H1 (cell line): ENCODE data around the gene SLC25A11. TPM values are rescaled to one million over a fixed set of nuclear protein-coding genes. Genes with fewer than 3 reads are reported as not detected.
"Not testable (repeated sequence)": the region's sequence is repeated elsewhere in the genome, so short reads cannot be mapped to it uniquely, and the experiment has no call there.

Source experiments
- CTCF ChIA-PET: fragments of 300-600 bp; sonication (Branson Sonifier 250); formaldehyde crosslinking; loops from one replicate; lab custom pipeline; 2021; ENCODE audit not compliant: partially characterized antibody; lab: Charles Lee
- POLR2A ChIA-PET: fragments of 300-600 bp; sonication (Branson Sonifier 250); formaldehyde crosslinking; loops from one replicate; lab custom pipeline; 2021; ENCODE audit warnings: inconsistent platforms; ENCODE audit not compliant: partially characterized antibody; lab: Charles Lee
- DNase-seq, 2 experiments: peaks; one replicate each; pipeline versions ENCODE4 v3.0.0 to v3.0.0-alpha.2; 2010 to 2022; ENCODE audit warnings: low spot score in 2 of 2, low read depth in 1 of 2, mixed read lengths in 1 of 2
- FAIRE-seq: peaks from 2 replicates; lab custom pipeline; 2011; peaks lifted over from hg19 to GRCh38; lab: Jason Lieb, UNC
- H2AFZ ChIP-seq: 2 replicates; pipeline ENCODE4 v1.8.1; 2012; ENCODE audit warnings: low read length, inconsistent platforms
- H2AK5ac ChIP-seq: 2 replicates; pipeline ENCODE4 v1.6.1; 2013; ENCODE audit warnings: low read depth, low read length
- H2BK120ac ChIP-seq: replicated peaks from 2 replicates; pipeline ENCODE3; 2013; ENCODE audit warnings: low read depth, low read length, inconsistent platforms
- H2BK12ac ChIP-seq: 2 replicates; pipeline ENCODE4 v1.6.1; 2013; ENCODE audit warnings: low read depth, low read length
- H2BK15ac ChIP-seq: 2 replicates; pipeline ENCODE4 v1.6.1; 2013; ENCODE audit warnings: low read length
- H2BK20ac ChIP-seq: 2 replicates; pipeline ENCODE4 v1.6.1; 2013; ENCODE audit warnings: low read length
- H2BK5ac ChIP-seq: 2 replicates; pipeline ENCODE4 v1.6.1; 2013; ENCODE audit warnings: low read depth, low read length
- H3K14ac ChIP-seq: 2 replicates; pipeline ENCODE4 v1.6.1; 2013; ENCODE audit warnings: inconsistent platforms; ENCODE audit not compliant: insufficient read length
- H3K18ac ChIP-seq: 2 replicates; pipeline ENCODE4 v1.6.1; 2013; ENCODE audit warnings: low read length; ENCODE audit errors: extremely low read depth
- H3K23ac ChIP-seq: 2 replicates; pipeline ENCODE4 v1.6.1; 2013; ENCODE audit warnings: inconsistent platforms; ENCODE audit not compliant: insufficient read length
- H3K23me2 ChIP-seq: 2 replicates; pipeline ENCODE4 v1.6.1; 2013; ENCODE audit warnings: low read depth, low read length
- H3K27ac ChIP-seq: 2 replicates; pipeline ENCODE4 v1.6.1; 2011; ENCODE audit warnings: low read depth, low read length, inconsistent platforms
- H3K27me3 ChIP-seq, 4 experiments: replicated peaks in 1 of 4; 1 replicate in 1 of 4; 2 replicates in 3 of 4; pipeline versions ENCODE4 v1.6.1 to v1.8.1; 2011 to 2013; ENCODE audit warnings: low read length in 3 of 4, mild to moderate bottlenecking in 3 of 4, inconsistent platforms in 2 of 4, mixed read lengths in 2 of 4, moderate library complexity in 1 of 4; ENCODE audit not compliant: control insufficient read depth in 3 of 4, insufficient read depth in 3 of 4; ENCODE audit errors: extremely low read depth in 1 of 4
- H3K36me3 ChIP-seq, 4 experiments: 2 replicates each; pipeline versions ENCODE4 v1.6.1 to v1.8.1; 2011 to 2013; ENCODE audit warnings: mild to moderate bottlenecking in 4 of 4, low read length in 3 of 4, moderate library complexity in 2 of 4, control low read depth in 1 of 4, inconsistent platforms in 1 of 4; ENCODE audit not compliant: insufficient read depth in 4 of 4, control insufficient read depth in 2 of 4
- H3K4ac ChIP-seq: replicated peaks from 2 replicates; pipeline ENCODE3; 2013; ENCODE audit warnings: low read length, low read depth, mixed read lengths, inconsistent platforms; ENCODE audit not compliant: insufficient read length
- H3K4me1 ChIP-seq, 4 experiments: replicated peaks in 1 of 4; 1 replicate in 1 of 4; 2 replicates in 3 of 4; pipeline versions ENCODE4 v1.6.1 to v1.8.1; 2011 to 2013; ENCODE audit warnings: low read length in 3 of 4, inconsistent platforms in 2 of 4, mixed read lengths in 1 of 4; ENCODE audit not compliant: insufficient read depth in 4 of 4, control insufficient read depth in 3 of 4
- H3K4me2 ChIP-seq, 2 experiments: 2 replicates each; pipeline versions ENCODE4 v1.6.1 to v1.8.1; 2011 to 2013; ENCODE audit warnings: low read depth in 2 of 2, low read length in 2 of 2, control low read depth in 1 of 2, inconsistent platforms in 1 of 2, mild to moderate bottlenecking in 1 of 2; ENCODE audit not compliant: insufficient read depth in 1 of 2
- H3K4me3 ChIP-seq, 4 experiments: fragments of 200-600, 300-600 bp in 1 of 4; sonication (generic), shearing (Covaris generic), sonication (Bioruptor Twin) in 1 of 4; 2 replicates each; pipeline versions ENCODE4 v1.5.1 to v1.8.1; 2011 to 2016; ENCODE audit warnings: low read length in 4 of 4, low read depth in 3 of 4, control low read depth in 2 of 4, inconsistent platforms in 2 of 4, mild to moderate bottlenecking in 2 of 4, mixed read lengths in 1 of 4, moderate library complexity in 1 of 4; ENCODE audit not compliant: insufficient read depth in 2 of 4; ENCODE audit errors: extremely low read depth in 1 of 4
- H3K56ac ChIP-seq: replicated peaks from 2 replicates; pipeline ENCODE3; 2013; ENCODE audit warnings: low read depth, mild to moderate bottlenecking, mixed read lengths, low read length, inconsistent platforms; ENCODE audit not compliant: insufficient read length
- H3K79me1 ChIP-seq: 2 replicates; pipeline ENCODE4 v1.6.1; 2013; ENCODE audit warnings: low read depth, low read length, control low read depth
- H3K79me2 ChIP-seq, 2 experiments: 2 replicates each; pipeline versions ENCODE4 v1.6.1 to v1.8.1; 2012 to 2013; ENCODE audit warnings: low read length in 2 of 2, mild to moderate bottlenecking in 2 of 2, inconsistent platforms in 1 of 2; ENCODE audit not compliant: insufficient read depth in 2 of 2, control insufficient read depth in 1 of 2
- H3K9ac ChIP-seq, 4 experiments: replicated peaks in 1 of 4; 1 replicate in 1 of 4; 2 replicates in 3 of 4; pipeline versions ENCODE4 v1.6.1 to v1.8.1; 2011 to 2013; ENCODE audit warnings: low read depth in 3 of 4, low read length in 3 of 4, control low read depth in 2 of 4, mild to moderate bottlenecking in 2 of 4, moderate library complexity in 2 of 4, inconsistent platforms in 1 of 4; ENCODE audit errors: extremely low read depth in 1 of 4
- H3K9me3 ChIP-seq, 2 experiments: 2 replicates each; pipeline versions ENCODE4 v1.6.1 to v1.8.1; 2012 to 2013; ENCODE audit warnings: mild to moderate bottlenecking in 2 of 2, moderate library complexity in 2 of 2, control low read depth in 1 of 2, inconsistent platforms in 1 of 2, low read depth in 1 of 2, low read length in 1 of 2, mixed read lengths in 1 of 2; ENCODE audit not compliant: insufficient read depth in 2 of 2
- H4K20me1 ChIP-seq, 2 experiments: replicated peaks in 1 of 2; 2 replicates each; pipeline versions ENCODE3 to v1.8.1; 2011 to 2013; ENCODE audit warnings: inconsistent platforms in 2 of 2, low read length in 2 of 2, mild to moderate bottlenecking in 1 of 2; ENCODE audit not compliant: insufficient read depth in 2 of 2, control insufficient read depth in 1 of 2
- H4K5ac ChIP-seq: 2 replicates; pipeline ENCODE4 v1.6.1; 2013; ENCODE audit warnings: low read length, low read depth, mixed read lengths, inconsistent platforms; ENCODE audit not compliant: insufficient read length
- H4K8ac ChIP-seq: 2 replicates; pipeline ENCODE4 v1.8.0; 2013; ENCODE audit warnings: mild to moderate bottlenecking, moderate library complexity, low read length, inconsistent platforms; ENCODE audit not compliant: insufficient read depth; ENCODE audit errors: extremely low read depth
- H4K91ac ChIP-seq: replicated peaks from 2 replicates; pipeline ENCODE3; 2013; ENCODE audit warnings: low read length, mixed read lengths, inconsistent platforms; ENCODE audit not compliant: insufficient read length
- CBX8 ChIP-seq: fragments of 300-800, 300-1000 bp; sonication (generic); IDR thresholded peaks from 2 replicates; pipeline ENCODE4 v1.7.1; 2016; ENCODE audit warnings: low read depth, low read length, borderline replicate concordance
- JUND ChIP-seq: IDR thresholded peaks from 2 replicates; pipeline ENCODE4 v1.6.1; 2011; ENCODE audit warnings: mild to moderate bottlenecking, improper control_type of control experiment, low read length
- WGBS, 2 experiments: shearing (Covaris generic) in 1 of 2; methylation state at CpG; one replicate each; pipeline versions ENCODE4 v1.1.6 to v1.1.7; 2013 to 2015; ENCODE audit warnings: low lambda C conversion rate in 2 of 2, mixed read lengths in 2 of 2, inconsistent platforms in 1 of 2, low coverage in 1 of 2, missing lambda C conversion rate in 1 of 2; ENCODE audit not compliant: insufficient replicate concordance in 2 of 2, insufficient coverage in 1 of 2, insufficient read length in 1 of 2; ENCODE audit errors: extremely low coverage in 1 of 2, missing lambda C conversion rate in 1 of 2; 5-methylcytosine and 5-hydroxymethylcytosine counted together
- polyA plus RNA-seq, 7 experiments: library from polyadenylated mRNA; depleted of rRNA in 3 of 7; stranded (reverse) in 5 of 7; unstranded in 2 of 7; fragments of >200 nt in 5 of 7; fragments of 200-250 nt in 2 of 7; gene quantifications; 1 replicate in 5 of 7; 2 replicates in 1 of 7; 4 replicates in 1 of 7; pipeline versions ENCODE4 v1.2.1 to v1.2.3, GENCODE V29; 2011 to 2013; ENCODE audit warnings: missing spikeins in 2 of 7, mixed read lengths in 2 of 7
- total RNA-seq: library from RNA; stranded (reverse); fragmentation: NEBNext Ultra II Directional; extraction: Animal tissue kit (Norgen Biotek cat#: 25700); gene quantifications from 2 replicates; pipeline ENCODE4 v1.2.1, GENCODE V29; 2021

The SLC25A11 gene
- total and polyA plus RNA-seq, 2 of the 8 experiments (the other 6 are each of a cell fraction or from before 2014, with no cell fraction given), result 55.9 to 97.0 TPM

DNA sequence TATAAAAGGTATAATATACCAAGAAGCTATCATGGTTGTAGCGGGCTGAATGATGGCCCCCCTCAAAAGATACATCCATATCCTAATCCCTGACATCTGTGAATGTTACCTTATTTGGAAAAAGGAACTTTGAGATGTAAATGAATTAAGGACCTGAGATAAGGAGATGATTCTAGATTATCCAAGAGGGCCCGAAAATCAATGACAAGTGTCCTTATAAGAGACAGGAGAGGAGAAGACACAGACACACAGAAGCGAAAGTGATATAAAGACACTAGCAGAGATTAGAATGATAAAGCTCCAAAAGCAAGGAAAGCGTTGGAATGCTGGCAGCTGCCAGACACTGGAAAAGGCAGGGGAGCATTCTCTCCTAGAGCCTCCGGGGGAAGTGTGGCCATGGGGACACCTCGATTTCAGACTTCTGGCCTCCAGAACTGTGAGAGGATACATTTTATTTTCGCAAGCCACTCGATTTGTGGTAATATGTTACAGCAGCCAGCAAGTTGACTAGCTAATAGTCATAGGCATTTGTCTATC lies 20.3 kb downstream of the SLC25A11 start (continued):
- TF ChIP-seq JUND, result no peak
- no peak for TF ChIP-seq CBX8

DNA sequence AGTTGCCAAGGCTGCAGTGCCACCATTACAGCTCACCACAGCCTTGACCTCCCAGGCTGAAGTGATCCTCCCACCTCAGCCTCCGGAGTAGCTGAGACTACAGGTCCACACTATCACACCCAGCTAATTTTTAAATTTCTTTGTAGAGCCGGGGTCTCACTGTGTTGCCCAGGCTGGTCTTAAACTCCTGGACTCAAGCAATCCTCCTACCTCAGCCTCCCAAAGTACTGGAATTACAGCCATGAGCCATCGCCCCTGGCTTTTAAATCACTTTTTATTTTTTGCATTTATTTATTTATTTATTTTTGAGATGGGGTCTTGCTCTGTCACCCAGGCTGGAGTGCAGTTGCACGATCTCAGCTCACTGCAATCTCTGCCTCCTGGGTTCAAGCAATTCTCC lies 25.3 kb downstream of the SLC25A11 start:
- not testable (repeated sequence) for H3K79me2 ChIP-seq, H4K8ac ChIP-seq, H3K27ac ChIP-seq, H3K23ac ChIP-seq, H2BK12ac ChIP-seq, H4K91ac ChIP-seq, H3K4me2 ChIP-seq, H3K4me1 ChIP-seq, H2BK5ac ChIP-seq, H4K5ac ChIP-seq, H3K14ac ChIP-seq, FAIRE-seq, H3K9me3 ChIP-seq, H2AFZ ChIP-seq, H3K36me3 ChIP-seq, H2BK120ac ChIP-seq, H2BK15ac ChIP-seq, H3K4ac ChIP-seq, H3K23me2 ChIP-seq, H3K79me1 ChIP-seq, H3K56ac ChIP-seq, DNase-seq, H2BK20ac ChIP-seq, H4K20me1 ChIP-seq, H3K4me3 ChIP-seq, H2AK5ac ChIP-seq, H3K9ac ChIP-seq, H3K27me3 ChIP-seq, H3K18ac ChIP-seq
- CTCF ChIA-PET, result interaction anchor here (2.2 kb wide), 1 partner anchor 9 kb away, joined by 6 read pairs; no protein-coding TSS in a partner anchor
- 84% methylated on average over 4 of the region's 4 CpGs; no CpG with 5 or more reads in 1 of the 2 experiments for WGBS, 2 experiments
- POLR2A ChIA-PET, result interaction anchor here (1.0 to 5.1 kb wide), 5 partner anchors 9 to 25 kb away, joined by 3 to 55 read pairs (median 6); partner anchors contain the start of genes RNF167 and SLC25A11
